Stimulated activated CD4-positive, alpha-beta T cell treated with anti-CD3 and anti-CD28 coated beads, Interleukin-15, amount 100 ng/mL, for 48 hours (primary cell): Measurements from ENCODE around the gene VAT1L.

Source experiments
- DNase-seq, 2 donors: peaks; one replicate each; pipeline ENCODE4 v3.0.0-alpha.2; 2020; ENCODE audit warnings: low read depth in 2 of 2

The VAT1L gene

GRCh38 chr16:77782694-77783093 is 5.7 kb upstream of the VAT1L start:
- DNase-seq: no peak

DNA sequence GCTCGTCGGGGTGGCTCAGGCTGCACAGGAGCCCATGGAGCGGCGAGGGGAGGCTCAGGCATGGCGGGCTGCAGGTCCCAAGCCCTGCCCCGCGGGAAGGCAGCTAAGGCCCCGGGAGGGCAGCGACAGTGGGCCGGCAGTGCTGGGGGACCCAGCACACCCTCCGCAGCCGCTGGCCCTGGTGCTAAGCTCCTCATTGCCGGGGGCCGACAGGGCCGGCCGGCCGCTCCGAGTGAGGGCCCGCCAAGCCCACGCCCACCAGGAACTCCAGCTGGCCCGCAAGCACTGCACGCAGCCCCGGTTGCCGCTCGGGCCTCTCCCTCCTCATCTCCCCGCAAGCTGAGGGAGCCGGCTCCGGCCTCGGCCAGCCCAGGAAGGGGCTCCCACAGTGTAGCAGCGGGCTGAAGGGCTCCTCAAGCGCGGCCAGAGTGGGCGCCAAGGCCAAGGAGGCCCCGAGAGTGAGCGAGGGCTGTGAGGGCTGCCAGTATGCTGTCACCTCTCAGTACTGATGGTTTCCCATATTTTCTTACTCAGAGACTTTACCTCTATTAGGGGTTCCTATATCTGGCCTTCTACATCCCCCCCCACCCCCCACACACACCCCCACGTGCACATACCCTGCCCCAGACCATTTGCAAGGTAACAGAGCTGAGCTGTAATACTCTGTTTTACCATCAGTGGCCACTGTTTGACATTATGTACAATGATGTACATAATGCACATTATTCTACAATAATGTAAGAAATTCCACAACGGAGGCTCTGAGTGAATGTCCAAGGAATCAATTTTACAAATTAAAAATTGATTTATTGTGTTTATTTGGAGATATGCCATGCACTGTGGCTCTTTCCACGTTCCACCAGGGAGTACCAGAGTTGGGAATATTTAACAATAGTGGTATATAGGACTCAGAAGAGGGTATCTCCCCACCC is 3.7 kb upstream of the VAT1L start:
- no peak for DNase-seq

DNA sequence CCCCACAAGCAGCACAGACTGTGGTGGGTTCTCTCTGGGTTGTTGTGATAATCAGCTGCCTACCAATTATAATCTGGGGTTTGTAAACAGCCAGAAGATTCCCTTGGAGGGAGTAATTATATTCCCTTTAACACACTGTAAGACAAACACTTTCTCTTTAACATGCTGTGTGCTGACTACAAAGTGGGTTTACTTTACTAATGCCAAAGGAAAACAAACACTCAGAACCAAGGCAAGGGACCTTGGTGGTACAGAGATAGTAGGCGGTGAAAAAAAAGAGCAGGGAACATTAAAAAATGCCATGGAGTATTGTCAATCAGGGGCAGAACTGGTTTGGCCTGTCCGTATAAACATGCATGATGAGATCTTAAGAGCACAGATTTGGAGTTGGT is 3.0 kb upstream of the VAT1L start:
- no peak for DNase-seq

DNA sequence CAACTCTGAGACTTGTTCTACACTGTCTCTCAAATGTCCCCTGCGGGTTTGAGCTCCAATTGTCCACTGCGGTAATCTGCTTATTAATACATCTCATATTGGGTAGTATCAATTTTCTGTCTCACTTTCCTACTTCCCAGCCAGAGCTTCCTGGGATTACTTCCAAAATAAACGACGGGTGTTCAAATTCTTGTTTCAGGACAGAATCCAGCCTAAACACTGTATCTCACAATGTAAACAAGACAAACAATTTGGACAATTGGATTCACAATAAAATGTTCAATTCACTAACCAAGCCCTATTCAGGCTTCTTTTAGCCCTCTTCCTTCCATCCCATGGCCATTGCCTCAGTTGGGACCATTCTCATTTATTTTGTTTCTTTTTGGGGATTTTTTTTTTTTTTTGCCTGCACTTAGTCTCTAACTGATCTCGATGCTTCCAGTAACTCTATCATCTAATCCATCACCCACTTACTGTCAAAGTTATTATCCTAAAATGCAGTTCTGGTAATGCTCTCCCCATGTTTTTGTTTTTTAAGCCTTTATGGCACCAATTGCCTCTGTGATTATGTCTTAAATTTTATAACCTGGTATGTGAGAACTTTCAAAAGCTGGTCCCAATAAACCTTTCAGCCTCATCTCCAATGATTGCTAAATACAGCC is 2.0 kb upstream of the VAT1L start:
- no peak for DNase-seq

- DNase-seq: no peak
These were observed 912 bp upstream of the VAT1L start for GRCh38 chr16:77787452-77787851.

DNA sequence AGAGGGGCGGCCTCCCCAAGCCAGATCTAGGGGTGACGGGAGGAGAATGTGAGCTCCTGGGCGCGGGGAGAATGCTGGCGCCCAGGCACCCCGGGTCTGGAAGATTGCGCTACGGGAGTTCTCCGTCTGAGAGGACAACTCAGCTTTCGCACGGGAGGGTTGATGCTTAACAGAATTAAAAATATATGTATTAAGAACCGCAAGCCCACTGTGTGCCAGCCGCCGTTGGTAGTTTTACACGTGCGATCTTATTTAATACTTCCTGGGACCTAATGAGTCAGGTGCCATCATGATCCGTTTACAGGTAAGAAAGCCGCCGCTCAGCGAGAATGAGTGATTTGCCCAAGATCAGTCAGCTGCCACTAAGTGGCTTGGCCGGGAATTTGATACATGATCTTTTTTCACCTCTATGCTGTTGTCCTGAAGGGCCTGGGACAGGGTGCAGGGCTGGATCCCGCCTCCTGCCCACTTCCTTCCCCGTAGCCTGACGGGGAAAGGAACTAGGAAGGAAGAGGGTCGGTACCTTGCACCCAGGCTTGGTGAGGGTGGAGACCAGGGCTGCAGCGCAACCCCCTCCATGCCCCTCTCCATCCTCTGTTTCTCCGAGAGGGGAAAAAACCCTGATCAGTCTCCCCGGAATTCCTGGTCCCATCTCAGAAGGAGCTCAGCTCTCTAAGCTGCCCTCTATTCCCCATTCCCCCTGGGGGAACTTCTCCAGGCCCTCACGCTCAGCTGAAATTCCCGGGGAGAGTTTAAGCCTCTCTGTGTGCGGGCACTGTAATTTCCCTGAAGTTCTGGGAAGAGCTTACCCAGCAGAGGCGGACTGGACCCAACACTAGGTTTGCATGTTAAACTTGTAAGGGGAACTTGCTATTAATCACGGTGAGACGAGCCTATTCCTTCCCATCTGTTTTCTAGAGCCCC is 983 bp downstream of the VAT1L start:
- DNase-seq: no peak

DNA sequence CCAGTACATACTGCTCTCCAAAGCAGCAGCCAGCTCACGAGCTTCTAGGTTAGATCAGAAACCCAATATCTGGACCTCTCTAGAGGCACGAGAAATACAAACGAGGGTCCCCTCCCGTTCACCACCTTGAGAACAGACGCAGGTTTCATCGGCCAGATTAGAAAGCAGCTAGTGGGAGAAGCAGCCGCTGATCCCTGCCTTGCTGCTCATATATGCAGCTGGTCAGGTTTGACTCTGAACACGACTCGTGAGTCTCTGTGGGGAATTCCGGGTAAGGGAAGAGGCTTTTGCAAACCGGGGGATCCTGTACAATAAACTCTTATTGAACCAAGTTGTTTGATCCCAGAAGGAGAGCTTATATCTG is 1.6 kb downstream of the VAT1L start:
- no peak for DNase-seq

DNA sequence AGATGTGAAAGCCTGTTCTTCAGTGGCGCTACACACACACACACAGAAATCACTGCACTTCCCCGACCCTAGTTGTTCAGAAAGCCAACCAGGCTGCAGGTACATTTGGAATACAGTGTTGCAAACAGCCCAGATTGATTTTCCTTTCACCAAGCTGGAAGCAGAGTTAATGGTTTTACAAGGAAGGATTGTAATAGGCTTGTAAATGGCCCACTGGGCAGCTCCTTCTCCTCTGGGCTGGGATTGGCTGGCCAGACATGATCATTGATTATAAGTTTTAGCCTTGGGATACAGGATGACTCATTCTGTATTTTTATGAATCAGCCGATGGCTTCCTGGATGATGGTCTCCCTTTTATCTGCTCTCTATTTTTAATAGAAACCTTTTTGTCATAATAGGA is 2.5 kb downstream of the VAT1L start:
- no peak for DNase-seq

- no peak for DNase-seq
These were observed 5.1 kb downstream of the VAT1L start for GRCh38 chr16:77793417-77793816.

DNA sequence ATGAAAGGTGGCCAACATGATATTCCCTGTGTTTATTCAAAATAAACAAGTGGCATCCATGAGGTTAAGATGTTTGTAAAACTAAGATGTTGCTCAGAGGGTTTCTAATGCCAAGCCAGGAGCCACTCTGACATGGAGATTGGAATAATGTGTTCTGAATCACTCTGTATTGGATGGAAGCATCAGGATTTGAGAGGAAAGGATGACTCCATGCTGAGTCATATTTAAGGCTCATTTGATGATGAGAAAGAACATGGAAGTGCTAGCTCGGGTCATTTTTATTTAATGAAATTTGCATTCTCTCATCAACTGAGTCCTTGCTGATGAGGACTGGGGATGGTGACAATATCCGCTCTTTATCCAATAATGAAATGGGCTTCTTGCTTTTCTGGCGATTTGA is 6.2 kb downstream of the VAT1L start:
- DNase-seq: no peak

DNA sequence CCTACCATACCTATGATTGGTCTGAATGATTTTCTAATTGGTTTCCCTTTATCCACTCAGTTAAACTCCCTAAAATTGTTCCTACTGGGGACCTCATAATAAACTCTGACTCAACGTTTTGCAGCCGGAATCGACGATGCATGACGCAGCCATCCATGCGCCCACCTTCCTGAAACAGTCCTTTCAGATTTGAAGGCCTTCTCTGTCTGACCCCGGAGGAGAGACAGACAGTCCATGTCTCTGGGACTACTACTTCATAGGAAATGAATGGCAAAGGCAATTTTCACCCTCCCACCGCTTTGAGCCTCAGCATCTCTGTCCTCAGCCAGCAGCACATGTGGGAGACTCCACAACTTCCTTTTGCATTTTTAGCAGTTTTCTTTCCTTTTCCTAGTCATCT is 13.5 kb downstream of the VAT1L start:
- DNase-seq: no peak

DNA sequence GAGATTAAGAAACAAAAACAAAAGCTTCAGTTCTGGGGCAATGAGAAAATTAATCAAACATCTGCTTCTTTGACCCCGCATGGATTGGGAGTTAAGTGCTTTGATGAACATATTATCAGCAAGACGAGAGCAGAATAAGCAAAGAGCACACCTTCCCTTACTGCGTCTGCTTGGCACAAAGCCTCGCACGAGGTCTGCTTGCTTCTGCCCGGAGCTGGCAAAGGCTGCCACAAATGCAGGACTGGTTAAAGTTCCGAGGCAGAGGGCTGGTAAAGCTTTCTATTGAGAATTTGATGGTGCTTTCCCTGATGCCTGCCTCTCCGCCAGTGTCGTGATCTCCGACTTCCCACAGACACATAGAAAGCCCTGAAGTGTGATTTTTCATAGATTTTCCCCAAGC is 17.0 kb downstream of the VAT1L start:
- no peak for DNase-seq

- DNase-seq: no peak
These were observed 18.7 kb downstream of the VAT1L start for GRCh38 chr16:77807021-77807420.

DNA sequence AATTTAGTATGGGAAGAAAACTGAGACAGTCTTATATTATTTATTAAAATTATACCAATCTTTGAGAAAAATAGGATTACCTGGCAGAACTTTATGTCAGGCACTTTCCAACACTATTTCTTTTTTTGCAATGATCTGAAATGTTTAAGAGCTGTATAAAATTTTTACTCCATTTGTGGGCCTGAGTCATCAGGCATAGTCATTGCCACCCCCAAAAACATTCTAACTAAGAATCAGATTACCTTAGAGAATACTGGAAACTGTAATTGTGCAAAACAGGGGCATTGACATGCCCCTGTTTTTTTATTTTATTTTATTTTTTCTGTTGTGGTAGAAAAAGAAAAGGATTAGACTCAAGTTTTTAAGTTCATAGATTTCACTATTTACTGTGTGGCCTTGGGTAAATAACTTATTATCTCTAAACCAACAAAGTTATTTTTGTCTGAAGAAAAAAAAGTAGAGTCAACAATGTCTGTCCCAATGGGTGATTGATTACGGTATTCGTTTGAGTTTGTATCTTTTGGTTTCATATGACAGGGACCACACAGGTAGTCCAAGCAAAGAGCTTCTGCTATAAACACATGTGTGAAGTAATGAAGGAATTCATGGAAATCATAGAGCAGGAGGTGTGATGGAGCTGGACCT is 24.6 kb downstream of the VAT1L start:
- DNase-seq: no peak

GRCh38 chr16:77816293-77816692 is 27.9 kb downstream of the VAT1L start:
- no peak for DNase-seq

DNA sequence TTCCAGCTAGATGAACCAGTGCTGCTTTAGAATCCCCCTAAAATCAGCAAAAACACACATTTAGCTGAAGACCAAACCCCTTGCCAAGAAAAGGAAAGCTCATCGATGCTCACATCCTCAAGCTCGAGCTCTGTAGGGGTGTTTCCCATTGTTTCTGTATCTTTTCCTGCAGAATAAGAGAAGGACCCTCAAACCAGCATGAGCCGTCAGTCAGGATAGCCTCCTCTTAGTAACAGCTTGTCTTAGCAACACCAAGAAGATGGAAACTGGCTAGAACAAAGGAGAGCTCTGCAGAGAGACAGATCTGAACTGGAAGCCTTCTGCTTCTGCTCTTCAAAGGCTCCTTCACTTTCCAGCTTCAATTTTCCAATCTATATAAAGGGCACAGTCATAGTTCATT is 32.0 kb downstream of the VAT1L start:
- DNase-seq: no peak

GRCh38 chr16:77822661-77823060 is 34.3 kb downstream of the VAT1L start:
- no peak for DNase-seq

DNA sequence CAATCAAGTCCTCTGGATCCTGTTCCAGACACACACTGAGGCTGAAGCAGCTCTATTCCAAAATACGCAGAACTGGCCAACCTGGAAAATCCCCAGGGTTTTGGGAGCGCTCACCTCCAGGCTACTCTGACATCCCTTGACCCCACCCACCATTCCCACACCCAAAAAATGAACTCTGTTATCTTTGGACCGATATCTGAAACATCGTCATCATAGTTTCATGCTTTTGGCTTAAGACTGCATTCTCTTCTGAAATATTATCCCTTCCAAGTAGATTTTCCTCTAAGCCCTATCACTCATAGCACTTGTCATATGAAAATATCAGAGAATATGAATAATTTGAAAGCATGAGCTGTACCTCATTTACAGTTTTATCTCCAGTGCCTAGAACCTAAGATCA is 34.7 kb downstream of the VAT1L start:
- no peak for DNase-seq

DNA sequence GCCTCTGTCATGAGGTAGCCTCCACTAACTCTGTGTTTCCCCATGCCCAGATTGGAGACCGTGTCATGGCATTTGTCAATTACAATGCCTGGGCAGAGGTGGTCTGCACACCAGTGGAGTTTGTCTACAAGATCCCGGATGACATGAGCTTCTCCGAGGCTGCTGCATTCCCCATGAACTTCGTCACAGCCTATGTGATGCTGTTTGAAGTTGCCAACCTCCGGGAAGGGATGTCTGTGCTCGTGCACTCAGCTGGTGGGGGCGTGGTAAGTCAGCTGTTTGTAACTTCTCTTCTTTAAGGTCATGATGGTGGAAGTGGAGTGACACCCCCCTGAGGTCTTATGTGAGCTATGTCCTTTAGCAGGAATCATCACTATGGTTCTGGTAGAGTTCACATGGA is 36.8 kb downstream of the VAT1L start:
- no peak for DNase-seq

DNA sequence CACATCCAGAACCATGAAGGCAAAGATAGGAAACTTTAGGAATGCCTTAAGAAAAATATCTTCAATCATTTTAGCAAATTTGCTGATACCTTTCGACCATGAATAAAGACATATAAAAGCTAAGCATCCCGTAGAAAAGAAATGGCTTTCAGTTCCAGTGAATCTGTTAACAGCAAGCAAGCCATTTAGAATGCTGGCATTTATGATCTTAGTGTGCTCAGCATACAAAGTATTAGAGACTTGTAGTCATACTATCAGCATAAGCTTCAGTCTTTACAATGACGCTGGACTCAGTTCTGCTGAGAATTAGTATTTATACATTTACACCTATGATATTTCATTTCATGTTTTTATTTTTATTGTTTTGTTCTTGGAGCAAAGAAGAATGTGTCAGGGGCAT is 38.7 kb downstream of the VAT1L start:
- no peak for DNase-seq

DNA sequence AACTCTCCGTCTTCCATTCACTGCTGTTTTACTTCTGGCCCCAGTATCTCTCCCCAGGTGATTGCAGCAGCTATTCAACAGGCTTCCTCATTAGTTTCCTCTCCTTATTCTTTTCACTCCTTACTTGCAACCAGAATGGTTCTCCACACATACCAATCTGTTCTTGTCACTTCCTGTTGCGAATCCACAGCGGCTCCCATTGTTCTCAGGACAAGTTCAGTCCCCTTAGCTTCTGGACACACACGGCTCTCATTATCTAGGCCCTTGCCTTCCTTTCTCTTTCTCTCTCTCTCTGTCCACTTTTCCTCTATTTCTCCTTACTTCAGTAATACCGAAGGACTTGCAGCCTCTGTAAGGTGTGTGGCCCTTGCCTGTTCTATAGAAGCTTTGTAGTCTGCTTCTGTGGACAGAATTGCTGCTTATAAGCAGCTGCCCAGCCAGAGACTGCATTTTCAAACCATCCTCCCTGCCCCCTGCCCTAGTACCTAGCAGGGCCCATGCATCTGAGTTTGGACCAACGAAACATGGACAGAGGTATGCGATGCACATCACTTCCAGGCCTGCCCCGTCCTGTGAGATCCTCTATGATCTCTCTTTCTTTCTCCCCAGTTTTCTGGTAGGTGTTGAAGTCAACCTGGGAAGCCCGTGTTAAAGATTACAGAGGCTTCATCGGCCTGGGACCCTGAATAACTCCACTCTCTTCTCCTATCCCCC is 45.7 kb downstream of the VAT1L start:
- no peak for DNase-seq
